ENCODE data around the gene BEST1. TPM values are rescaled to one million over a fixed set of nuclear protein-coding genes. Genes with fewer than 3 reads are reported as not detected.
"Not testable (repeated sequence)": the region's sequence is repeated elsewhere in the genome, so short reads cannot be mapped to it uniquely, and the experiment has no call there.

The BEST1 gene
- total RNA-seq, 1 experiment from 2014 or later = 2.3 TPM

- TF ChIP-seq REST (IDR thresholded peaks at IDR 0.05; ENCODE audit: low read depth) (no peak), ZFX (IDR thresholded peaks at IDR 0.05) (no peak), RAD21 (IDR thresholded peaks at IDR 0.05; ENCODE audit: low read depth) (no peak), EZH2phosphoT487 (IDR thresholded peaks at IDR 0.05; ENCODE audit: borderline replicate concordance) (no peak), SIN3A (IDR thresholded peaks at IDR 0.05; ENCODE audit: low read depth) (no peak), FOSL1 (IDR thresholded peaks at IDR 0.05; ENCODE audit: low read depth) (no peak), SRF (IDR thresholded peaks at IDR 0.05; ENCODE audit: low read depth) (no peak), JUND (IDR thresholded peaks at IDR 0.05) (no peak), SP1 (IDR thresholded peaks at IDR 0.05; ENCODE audit: low read depth) (no peak)
- TF ChIP-seq, protein P1, sequence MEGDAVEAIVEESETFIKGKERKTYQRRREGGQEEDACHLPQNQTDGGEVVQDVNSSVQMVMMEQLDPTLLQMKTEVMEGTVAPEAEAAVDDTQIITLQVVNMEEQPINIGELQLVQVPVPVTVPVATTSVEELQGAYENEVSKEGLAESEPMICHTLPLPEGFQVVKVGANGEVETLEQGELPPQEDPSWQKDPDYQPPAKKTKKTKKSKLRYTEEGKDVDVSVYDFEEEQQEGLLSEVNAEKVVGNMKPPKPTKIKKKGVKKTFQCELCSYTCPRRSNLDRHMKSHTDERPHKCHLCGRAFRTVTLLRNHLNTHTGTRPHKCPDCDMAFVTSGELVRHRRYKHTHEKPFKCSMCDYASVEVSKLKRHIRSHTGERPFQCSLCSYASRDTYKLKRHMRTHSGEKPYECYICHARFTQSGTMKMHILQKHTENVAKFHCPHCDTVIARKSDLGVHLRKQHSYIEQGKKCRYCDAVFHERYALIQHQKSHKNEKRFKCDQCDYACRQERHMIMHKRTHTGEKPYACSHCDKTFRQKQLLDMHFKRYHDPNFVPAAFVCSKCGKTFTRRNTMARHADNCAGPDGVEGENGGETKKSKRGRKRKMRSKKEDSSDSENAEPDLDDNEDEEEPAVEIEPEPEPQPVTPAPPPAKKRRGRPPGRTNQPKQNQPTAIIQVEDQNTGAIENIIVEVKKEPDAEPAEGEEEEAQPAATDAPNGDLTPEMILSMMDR (IDR thresholded peaks at IDR 0.05 in 2 of 3, conservative IDR thresholded peaks at IDR 0.05 in 1 of 3; ENCODE audit: borderline replicate concordance in 1 of 3, insufficient read depth in 1 of 3, low read depth in 2 of 3, low read length in 2 of 3) = no peak
- TF ChIP-seq, protein P2, sequence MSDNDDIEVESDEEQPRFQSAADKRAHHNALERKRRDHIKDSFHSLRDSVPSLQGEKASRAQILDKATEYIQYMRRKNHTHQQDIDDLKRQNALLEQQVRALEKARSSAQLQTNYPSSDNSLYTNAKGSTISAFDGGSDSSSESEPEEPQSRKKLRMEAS (IDR thresholded peaks at IDR 0.05) = no peak
Measured at GRCh38 chr11:62001450-62002191, 51.5 kb downstream of the BEST1 start (continued).

DNA sequence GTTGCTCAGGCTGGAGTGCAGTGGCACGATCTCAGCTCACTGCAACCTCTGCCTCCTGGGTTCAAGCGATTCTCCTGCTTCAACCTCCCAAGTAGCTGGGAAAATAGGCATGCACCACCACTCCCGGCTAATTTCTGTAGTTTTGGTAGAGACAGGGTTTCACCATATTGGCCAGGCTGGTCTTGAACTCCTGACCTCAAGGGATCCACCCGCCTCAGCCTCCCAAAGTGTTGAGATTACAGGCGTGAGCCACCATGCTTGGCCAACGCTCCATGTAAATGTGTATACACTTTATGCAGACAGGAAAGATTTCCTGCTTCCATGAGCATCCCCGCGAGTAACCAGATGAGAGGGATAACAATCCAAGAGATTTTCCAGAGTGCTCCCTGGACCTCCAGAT is 52.1 kb downstream of the BEST1 start:
- ATAC-seq; RAD21 ChIA-PET (ENCODE audit: low non-redundant PET in 1 of 2, low total read pairs in 2 of 2, uncharacterized antibody in 2 of 2, unreplicated experiment in 2 of 2); intact Hi-C loops (cut with micrococcal nuclease); H2AFZ ChIP-seq (ENCODE audit: low read depth, low read length, poor library complexity, severe bottlenecking); H3K4me2 ChIP-seq (ENCODE audit: low read length); H3K36me3 ChIP-seq (ENCODE audit: control insufficient read depth in 1 of 2, insufficient read depth in 2 of 2, low read length in 2 of 2); H3K9ac ChIP-seq (ENCODE audit: low read length); POLR2A ChIA-PET; H3K4me3 ChIP-seq (replicated peaks in 1 of 2; ENCODE audit: low read depth in 1 of 2, low read length in 2 of 2); H3K27ac ChIP-seq (ENCODE audit: low read depth, low read length); H4K20me1 ChIP-seq (ENCODE audit: insufficient read depth); H3K9me2 ChIP-seq (ENCODE audit: insufficient read depth); H3K27me3 ChIP-seq (ENCODE audit: insufficient read depth, low read length); BruUV-seq (replicated peaks); CTCF ChIA-PET; H3K4me1 ChIP-seq (ENCODE audit: control insufficient read depth in 1 of 2, insufficient read depth in 2 of 2, low read length in 2 of 2); H3K79me2 ChIP-seq (ENCODE audit: insufficient read depth, low read length); DNase-seq (ENCODE audit: low read depth, low spot score); H3K9me3 ChIP-seq (ENCODE audit: control insufficient read depth in 1 of 2, insufficient read depth in 1 of 2, low read depth in 1 of 2, low read length in 2 of 2): not testable (repeated sequence)

Data from HCT116 (cell line).